Stimulated activated naive CD4-positive, alpha-beta T cell treated with Interleukin-2 at 50 U/mL for 16 hours (primary cell): Measurements from ENCODE around the gene ATP6V1F.

ENCODE experiments used
- DNase-seq: peaks from one replicate; lab custom pipeline; 2025; lab: John Stamatoyannopoulos, UW

Gene ATP6V1F

GRCh38 chr7:128884561-128885369 lies 22.1 kb downstream of the ATP6V1F start:
- no peak for DNase-seq

DNA sequence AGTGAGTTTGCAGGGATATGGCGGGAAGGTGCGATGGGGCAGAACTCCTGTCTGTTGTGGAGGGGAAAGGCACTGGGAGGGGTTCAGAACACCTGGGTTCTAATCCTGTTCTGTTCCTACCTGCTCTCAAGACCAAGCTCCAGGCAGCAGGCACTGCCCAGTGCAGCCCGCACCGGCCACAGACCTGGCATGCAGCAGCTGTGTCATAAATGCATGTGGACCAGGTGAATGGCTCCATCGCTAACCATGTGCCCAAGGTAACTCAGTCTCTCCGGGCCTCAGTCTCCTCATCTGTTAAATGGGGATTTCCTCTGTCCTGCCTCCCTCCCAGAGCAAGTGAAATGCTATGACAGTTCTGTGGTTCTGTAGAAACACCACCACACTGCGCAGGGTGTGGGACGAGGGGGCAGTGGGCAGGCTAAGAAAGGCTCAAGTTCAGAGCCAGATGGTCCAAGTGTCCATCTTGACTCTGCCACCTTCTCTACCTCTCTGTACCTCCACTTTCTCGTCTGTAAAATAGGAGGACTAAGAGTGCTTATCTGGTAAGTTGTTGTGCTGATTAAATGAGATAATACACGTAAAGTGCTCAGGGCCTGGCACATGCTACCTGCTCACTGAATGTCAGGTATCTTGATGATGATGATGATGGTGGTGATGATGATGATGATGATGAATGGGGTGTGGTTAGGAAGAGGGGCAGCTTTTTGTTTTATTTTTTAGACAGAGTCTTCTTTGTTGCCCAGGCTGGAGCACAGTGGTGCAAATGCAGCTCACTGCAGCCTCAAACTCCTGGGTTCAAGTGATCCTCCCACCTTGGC lies 22.9 kb downstream of the ATP6V1F start:
- DNase-seq: no peak

DNA sequence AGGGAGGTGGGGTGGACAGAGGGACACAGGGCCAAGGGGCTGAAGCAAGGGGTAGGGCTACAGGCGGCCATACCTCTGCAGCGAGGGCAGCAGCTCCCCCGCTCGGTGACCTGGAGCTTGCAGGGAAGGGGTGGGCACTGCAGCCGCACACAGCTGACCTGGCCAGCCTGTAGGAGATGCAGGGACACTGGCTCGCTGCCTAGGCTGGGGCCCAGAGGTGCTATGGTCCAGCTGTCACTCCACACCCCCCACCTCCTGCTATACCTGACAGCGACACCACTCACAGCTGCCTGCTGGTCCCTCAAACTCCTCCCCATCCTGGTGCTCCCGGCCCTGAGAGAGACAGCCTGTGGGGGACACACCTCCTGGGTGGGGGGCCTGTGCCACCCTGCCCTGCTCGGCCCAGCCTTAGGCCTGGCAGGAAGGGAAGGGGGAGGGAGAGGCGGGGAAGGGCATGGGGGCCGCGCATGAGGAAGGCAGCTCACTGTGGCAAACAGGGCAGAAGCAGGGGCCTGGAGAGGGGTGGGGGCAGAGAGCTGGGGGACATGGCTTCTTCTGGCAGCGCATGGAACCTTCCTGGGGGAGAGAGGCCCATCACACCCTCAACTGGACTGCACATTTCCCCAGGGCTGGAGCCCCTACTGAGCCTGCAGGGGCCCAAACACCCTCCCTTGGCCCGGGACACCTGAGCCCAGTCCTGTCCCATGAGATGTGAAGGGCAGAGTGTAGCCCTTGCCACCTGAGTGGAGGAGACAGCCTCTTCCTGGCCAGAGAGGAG lies 23.9 kb downstream of the ATP6V1F start:
- no peak for DNase-seq

DNA sequence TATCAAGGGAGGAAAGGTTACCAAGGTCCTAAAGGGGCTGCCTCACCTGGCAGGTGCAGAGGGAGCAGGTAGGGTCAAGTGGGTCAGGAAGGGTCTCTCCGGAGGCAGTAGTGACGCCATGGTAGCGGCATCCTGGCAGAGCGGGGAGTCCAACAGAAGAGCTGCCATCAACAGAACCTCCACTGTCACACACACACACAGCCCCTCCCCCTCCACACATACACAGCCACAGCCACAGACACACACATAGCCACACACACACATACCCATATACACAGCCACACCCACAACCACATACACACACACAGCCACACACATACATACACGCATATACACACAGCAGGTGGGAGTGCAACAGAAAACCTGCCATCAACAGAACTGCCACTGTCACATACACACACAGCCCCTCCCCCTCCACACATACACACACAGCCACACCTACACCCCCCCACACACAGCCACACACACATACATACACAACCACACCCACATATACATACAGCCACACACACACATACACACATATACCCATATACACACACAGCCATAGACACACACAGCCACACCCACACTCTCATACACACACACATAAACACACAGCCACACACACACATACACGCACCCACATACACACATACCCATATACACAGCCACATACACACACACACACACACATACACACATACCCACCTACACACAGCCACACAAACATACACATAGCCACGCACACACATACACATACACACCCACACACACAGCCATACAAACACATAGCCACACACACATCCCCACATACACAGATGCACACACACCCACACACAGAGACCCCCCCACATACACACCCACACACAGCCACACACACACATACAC lies 24.7 kb downstream of the ATP6V1F start:
- DNase-seq: no peak

DNA sequence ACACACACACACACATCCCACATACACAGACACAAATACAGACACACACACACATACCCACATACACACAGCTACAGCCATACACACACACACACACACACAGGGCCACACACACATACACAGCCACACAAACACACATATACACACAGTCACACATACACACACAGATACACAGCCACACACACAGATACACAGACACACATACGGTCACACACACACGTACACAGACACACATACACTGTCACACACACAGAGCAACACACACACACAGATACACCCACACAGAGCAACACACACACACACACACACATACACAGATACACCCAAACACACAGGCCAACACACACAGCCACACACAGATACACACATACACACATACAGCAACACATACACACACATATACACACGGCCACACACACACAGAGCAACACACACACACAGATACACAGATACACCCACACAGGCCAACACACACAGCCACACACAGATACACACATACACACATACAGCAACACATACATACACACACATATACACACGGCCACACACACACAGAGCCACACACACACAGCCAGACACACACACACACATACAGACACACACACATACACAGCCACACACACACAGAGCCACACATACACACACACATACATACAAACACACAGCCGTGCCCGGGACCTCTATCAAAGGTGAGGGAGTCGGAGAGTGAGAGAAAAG lies 25.5 kb downstream of the ATP6V1F start:
- no peak for DNase-seq

- DNase-seq: no peak
These were observed 26.1 kb downstream of the ATP6V1F start for GRCh38 chr7:128888756-128889095.

DNA sequence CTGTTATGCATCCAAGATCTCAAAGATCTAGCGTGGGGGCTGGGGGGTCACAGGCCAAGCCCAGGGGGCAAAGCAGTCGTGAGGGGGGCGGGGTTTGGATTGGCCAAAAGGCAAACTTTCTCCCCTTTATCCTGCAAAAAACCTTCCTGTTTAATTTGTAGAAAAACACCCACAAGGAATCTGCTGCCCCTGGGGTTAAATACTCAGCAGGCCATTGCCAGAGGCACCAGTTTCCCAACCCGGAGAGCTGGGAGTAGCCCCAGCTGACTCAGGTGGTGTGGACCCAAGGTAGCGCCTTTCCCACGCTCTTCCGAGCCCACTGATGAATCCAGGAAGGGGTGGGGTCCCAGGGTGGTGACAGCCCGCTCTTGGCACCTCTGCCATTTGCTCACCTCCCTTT lies 26.5 kb downstream of the ATP6V1F start:
- no peak for DNase-seq

- no peak for DNase-seq
These were observed 27.9 kb downstream of the ATP6V1F start for GRCh38 chr7:128890306-128891109.

GRCh38 chr7:128891110-128891941 lies 28.7 kb downstream of the ATP6V1F start:
- DNase-seq: no peak

DNA sequence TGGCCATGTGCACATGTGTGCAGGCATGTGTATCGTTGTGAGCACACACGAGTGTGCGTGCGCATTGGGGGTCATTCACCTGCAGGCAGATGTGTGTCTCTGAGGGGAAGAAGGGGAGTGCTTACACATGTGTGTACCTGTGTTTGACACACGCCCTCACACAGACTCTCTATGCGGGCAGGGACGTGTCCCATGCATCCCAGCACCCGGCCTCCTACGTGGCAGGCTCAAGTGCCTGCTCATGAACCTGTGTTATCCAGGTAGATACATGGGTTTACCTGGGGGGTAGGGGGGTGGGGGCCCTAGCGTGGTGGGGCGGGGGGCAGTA lies 29.2 kb downstream of the ATP6V1F start:
- no peak for DNase-seq

GRCh38 chr7:128892521-128893250 lies 30.0 kb downstream of the ATP6V1F start:
- DNase-seq: no peak

DNA sequence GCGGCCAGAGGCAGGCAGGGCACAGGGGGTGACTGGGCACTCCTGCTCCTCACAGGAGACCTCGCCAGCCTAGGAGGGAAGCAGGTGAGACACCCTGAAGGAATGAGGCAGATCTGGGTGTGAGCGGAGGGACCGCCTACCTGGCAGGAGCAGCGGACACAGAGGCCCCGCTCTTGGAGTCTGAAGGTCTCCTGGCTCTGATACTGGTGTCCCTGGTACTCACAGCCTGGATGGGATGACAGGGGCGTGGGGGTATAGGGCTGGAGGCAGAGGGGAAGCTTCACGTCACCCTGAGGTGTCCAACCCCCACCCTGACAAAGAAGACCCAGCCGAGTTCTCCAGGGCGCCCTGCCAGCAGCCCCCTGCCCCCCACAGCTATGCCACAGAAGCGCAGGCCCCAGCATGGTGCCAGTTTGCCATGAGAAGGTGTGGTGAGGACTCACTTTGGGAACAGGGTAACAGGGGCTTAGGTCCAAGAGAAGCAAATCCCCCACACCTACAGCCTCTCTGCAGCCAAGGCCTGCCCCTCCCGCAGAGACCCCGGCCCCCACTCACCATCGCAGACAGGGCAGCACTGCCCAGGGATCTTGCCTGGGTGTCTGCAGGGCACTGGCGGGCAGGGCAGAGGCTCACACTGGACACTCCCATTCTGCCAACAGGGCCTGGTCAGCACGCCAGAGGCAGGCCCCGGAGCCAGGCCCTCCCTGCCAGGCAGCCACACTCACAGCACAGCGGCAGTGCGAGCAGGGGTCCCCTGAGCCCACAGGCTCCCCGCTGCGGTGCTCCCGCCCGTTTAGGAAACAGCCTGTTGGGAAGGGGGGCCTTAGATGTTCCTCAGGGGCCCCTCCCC lies 30.8 kb downstream of the ATP6V1F start:
- no peak for DNase-seq

DNA sequence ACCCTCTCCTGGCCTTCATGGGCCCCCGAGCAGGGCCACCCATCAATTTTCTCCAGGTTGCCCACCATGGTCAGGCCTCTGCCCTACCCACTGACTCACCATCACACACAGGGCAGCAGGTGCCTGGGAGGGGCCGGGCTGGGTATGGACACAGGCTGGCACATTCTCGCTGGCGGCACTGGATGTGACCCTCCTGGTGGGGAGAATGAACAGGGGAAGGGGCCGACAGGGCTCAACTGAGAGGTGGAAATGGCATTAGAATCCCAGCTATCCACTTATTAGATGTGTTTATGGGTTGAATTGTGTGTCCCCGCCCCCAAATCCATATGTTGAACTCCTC lies 31.4 kb downstream of the ATP6V1F start:
- no peak for DNase-seq

DNA sequence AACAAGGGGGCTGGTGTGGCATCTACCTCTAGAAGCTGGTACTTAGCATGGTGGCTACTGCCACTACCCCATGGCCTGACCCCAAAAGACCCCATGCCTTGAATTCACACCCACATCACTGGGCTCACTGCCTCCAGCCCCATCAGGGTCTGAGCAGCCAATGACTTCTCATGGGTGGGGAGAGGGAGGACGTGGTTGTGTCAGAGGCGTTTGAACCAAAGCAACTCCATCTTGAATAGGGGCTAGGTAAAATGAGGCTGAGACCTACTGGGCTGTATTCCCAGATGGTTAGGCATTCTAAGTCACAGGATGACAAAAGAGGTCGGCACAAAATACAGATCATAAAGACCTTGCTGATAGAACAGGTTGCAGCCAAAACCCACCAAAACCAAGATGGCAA lies 32.7 kb downstream of the ATP6V1F start:
- DNase-seq: no peak

GRCh38 chr7:128899392-128899791 lies 36.7 kb downstream of the ATP6V1F start:
- no peak for DNase-seq

DNA sequence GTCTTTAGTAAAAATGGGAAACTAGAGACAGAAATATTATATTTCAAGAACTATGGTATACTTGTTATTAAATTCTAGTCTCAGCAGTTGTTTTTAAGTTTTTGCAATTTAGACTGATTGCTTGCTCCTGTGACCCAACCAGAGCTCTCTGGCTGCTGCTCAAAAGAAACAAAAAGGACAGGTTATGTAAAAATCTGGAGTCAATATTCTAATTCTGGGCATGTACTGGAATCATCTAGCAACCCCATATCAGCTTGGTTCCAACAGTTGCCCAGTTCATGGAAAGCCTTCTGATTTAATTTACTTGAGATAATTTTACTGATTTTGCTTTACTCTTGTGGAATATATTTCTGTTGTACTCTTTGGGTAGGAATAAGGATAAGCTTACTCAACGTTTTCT lies 37.6 kb downstream of the ATP6V1F start:
- DNase-seq: no peak

DNA sequence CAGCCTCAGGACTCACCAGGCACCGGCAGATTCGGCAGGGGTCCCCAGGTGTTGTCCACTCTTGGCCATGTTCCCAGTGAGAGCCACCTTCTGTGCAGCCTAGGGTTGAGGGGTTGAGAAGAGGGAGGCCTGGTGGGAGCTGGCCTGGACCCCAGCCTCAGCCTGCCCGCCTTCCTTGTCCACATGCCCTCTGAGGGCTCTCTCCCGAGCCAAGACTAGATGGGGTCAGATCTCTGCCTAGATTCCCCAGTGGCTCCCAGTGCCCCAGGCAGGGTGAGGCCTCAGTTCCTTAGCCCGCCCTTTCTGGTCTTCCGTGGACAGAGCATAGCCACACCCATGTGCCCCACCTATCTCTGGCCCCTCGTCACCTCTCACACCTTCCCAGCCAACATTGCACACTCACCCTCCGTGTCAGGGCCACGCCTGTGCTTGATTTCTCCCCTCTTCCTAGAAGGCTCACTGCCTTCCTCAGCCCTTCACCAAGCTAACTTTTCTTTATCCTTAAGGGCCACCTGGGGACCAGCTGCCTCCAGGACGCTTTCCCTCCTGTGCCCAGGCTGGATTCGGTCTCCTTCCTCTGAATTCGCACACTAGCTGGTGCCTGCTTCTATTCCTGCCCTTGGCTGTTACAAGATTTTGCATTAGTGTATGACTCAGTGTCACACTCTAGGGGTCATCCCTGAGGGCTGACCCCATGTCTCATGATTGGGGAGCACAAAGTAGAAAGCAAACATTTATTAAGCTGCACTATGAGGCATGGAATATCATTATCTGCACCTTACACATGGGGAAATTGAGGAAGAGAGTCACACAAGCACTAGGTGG lies 40.3 kb downstream of the ATP6V1F start:
- no peak for DNase-seq
